ENCODE results near the gene KIAA1217. TPM values are rescaled to one million over a fixed set of nuclear protein-coding genes. Genes with fewer than 3 reads are reported as not detected.

Gene KIAA1217, protein sequence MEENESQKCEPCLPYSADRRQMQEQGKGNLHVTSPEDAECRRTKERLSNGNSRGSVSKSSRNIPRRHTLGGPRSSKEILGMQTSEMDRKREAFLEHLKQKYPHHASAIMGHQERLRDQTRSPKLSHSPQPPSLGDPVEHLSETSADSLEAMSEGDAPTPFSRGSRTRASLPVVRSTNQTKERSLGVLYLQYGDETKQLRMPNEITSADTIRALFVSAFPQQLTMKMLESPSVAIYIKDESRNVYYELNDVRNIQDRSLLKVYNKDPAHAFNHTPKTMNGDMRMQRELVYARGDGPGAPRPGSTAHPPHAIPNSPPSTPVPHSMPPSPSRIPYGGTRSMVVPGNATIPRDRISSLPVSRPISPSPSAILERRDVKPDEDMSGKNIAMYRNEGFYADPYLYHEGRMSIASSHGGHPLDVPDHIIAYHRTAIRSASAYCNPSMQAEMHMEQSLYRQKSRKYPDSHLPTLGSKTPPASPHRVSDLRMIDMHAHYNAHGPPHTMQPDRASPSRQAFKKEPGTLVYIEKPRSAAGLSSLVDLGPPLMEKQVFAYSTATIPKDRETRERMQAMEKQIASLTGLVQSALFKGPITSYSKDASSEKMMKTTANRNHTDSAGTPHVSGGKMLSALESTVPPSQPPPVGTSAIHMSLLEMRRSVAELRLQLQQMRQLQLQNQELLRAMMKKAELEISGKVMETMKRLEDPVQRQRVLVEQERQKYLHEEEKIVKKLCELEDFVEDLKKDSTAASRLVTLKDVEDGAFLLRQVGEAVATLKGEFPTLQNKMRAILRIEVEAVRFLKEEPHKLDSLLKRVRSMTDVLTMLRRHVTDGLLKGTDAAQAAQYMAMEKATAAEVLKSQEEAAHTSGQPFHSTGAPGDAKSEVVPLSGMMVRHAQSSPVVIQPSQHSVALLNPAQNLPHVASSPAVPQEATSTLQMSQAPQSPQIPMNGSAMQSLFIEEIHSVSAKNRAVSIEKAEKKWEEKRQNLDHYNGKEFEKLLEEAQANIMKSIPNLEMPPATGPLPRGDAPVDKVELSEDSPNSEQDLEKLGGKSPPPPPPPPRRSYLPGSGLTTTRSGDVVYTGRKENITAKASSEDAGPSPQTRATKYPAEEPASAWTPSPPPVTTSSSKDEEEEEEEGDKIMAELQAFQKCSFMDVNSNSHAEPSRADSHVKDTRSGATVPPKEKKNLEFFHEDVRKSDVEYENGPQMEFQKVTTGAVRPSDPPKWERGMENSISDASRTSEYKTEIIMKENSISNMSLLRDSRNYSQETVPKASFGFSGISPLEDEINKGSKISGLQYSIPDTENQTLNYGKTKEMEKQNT (N-terminal part only)
- polyA plus RNA-seq (ENCODE audit: insufficient read depth in 1 of 5, insufficient read length in 5 of 5, low replicate concordance in 1 of 5): 10 to 100 TPM; 46.2 to 67.2 (median 55.2) TPM
- long read RNA-seq, donor 1, partial matches to known transcripts: 86 of 87 reads
- long read RNA-seq, donor 1, other reads (novel, unspliced or antisense): 0 of 87 reads
- long read RNA-seq, donor 2: 0 reads
- long read RNA-seq, donor 3, partial matches to known transcripts: 12 of 12 reads
- long read RNA-seq, donor 3, other reads (novel, unspliced or antisense): 0 of 12 reads
- long read RNA-seq, donor 4, partial matches to known transcripts: 41 of 41 reads
- long read RNA-seq, donor 4, other reads (novel, unspliced or antisense): 0 of 41 reads
- long read RNA-seq, donor 5, partial matches to known transcripts: 9 of 9 reads
- long read RNA-seq, donor 5, other reads (novel, unspliced or antisense): 0 of 9 reads
- long read RNA-seq, donor 6, partial matches to known transcripts: 13 of 14 reads
- long read RNA-seq, donor 6, other reads (novel, unspliced or antisense): 0 of 14 reads
- long read RNA-seq, donor 7, partial matches to known transcripts: 30 of 31 reads
- long read RNA-seq, donor 7, other reads (novel, unspliced or antisense): 0 of 31 reads
- long read RNA-seq, donor 8: 0 reads

DNA sequence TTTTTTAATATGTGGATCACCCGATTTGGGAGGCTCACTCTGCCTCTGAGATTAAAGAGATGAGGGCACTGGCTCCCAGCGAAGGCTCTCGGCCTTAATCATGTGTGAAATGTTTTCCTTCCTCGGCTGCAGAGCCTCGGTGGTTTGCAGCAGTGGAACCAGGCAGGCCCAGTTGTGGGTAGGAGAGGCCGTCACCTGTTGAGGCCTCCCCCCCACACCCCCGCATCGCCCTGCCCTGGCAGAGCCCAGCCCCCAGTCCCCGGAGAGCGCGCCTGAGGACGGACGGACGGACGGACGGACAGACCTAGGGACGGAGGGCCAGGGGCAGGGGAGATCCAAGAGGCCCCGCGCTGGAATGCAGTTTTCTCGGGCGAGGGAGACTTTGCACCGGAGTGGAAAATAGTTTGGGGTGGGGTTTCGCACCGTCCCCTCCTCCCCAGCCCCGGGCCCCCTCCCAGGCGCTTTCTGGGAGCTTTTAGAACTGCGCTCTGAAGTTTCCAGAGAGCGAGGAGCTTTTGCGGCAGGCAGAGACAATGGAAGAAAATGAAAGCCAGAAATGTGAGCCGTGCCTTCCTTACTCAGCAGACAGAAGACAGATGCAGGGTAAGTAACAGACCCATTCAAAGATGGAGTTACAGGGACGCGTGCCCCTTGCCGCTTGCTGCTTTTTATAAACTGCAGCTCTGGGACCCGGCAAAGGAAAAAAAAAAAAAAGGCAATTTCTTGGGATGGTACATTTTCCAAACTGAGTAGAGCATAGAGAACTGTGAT lies at the start of gene KIAA1217:
Gene KIAA1217 (plus strand): TSS at position 478 of the 771 bp plus-strand sequence. CDS start 56 bp downstream, at position 534.
- DNase-seq: no peak

DNA sequence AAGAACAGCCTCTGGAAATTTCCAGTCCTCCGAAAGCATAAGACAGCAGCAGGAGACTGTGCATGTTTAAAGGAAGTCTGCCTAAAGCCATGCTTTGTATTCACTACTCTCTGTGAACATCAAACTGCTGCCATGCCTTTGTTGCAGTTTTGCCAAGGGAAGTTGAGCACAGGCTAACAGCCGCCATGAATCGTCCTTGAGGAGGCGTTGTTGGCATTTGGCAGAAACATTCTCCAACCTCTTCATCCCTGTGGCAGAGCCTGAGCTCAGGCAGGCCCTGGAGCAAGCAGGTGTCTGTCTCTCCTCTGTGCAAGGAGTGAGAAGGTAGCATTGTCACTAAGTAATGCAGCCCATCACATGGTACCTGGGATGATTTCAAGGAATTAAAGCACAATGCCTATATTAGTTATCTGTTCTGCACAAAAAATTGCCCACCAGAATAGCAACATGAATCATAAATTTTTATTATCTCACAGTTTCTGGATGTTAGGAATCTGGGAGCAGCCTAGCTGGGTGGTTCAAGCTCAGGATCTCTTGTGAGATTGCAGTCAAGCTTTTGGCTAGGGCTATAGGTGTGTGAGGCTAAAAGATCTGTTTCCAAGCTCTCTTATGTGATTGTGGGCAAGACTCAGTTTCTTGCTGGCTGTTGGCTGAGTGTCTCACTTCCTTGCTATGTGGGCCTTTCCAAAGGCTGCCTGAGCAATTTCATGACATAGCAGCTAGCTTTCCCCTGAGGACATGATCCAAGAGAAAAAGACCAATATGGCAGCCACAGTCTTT lies 46.5 kb upstream of the KIAA1217 start:
- DNase-seq: no peak

DNA sequence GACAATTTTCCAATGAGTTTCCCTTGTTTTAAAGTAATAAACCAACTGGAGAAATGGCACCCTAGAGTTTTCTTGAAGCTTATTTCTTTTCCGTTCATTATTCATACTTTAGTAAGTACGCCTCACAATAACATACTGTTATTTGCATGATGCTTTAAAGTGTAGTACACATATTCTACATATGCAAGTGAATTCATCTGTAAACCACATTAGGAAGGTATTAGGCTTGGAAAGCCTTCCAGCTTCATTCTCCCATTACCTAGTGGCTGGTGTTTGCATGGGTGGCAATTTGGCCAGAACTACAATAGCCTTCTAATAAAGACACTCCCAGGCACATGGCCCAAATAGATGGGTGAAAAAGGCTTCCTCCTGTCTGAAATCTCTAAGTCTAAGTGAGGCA lies 45.5 kb upstream of the KIAA1217 start:
- no peak for DNase-seq

DNA sequence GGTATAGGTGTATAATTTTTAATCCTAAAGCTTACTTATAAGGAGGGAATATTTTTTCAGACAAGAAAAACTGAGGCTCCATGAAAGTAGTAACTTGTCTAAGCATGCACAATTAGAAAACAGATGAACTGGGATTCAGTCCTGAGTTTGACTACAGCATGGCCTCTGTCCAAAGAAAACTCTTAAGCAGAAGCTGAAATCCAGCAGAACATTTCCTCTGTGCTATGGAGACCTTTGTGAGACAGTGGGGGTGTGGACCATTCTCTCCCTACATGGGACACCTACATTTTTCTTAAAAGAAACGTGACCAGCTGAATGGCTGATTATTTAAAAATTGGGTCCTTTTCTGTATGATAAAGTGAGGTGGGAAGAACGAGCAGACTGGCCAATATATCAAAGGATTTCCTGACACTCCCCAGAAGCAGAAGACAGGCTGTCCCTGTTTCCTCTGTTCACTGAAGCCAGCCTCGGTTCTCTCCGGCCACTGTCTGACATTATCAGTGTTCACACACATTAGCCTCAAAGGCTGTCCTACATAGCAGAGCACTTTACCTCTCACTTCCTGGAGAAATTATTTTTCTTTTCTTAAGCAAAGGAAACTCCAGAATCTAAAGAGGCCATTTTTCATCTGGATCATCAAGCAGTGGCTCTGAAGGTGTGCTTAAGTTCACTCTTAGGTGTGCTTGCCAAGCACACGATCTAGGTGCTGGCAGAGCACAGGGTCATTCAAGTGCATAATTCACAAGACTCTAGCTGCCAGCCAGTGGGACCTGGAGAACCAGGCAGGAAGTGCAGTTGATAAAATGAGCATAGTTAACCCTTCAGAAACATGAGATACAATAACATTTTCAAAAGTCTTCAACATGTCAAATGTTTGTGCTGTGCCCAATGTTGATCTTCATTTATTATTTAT lies 40.4 kb upstream of the KIAA1217 start:
- DNase-seq: no peak

DNA sequence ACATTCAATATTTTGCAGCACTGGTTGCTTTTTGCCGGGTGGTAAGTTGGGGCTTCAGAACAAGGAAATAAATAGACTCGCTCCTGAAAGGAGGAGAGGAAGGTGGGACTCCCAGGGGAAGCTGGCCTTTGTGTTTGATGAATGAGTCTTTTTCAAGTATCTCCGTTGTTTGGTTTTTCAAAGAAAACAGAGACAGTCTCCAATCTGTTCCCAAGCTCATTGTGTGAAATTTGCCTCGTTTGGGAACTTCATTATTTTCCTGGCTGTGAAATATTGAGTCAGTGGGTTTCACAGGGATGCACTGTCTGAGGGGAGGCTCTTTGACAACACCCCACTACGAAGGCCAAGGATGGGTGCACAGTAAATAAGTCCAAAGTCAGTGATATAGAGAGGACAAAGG lies 38.7 kb upstream of the KIAA1217 start:
- DNase-seq: no peak

DNA sequence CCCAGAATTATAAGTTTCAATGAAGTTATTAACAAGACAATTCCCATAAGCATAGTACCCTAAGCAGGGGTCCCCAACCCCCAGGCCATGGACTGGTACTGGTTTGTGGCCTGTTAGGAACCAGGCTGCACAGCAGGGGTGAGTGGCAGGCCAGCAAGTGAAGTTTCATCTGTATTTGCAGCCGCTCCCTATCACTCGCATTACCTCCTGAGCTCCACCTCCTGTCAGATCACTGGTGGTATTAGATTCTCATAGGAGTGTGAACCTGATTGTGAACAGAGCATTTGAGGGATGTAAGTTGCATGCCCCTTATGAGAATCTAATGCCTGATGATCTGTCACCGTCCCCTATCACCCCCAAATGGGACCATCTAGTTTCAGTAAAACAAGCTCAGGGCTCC lies 36.0 kb upstream of the KIAA1217 start:
- DNase-seq: no peak

DNA sequence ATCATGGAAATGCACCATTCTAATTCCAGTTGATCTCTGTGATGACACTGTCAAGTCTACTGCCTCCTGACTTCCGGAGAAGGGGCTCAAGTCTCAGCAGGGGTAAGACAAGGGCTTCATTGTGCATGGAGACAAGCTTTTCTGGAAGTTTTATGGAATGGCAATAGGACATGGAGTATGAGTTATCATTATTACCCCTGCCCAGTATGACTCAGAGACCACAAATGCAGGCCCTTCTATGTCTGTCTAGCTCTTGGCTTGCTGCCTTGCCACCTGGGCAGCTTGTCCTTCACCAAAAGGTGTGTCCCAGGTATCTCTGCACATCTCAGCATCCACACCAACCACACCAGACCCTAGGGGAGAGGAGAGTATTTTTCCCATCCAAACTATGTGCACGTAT lies 34.9 kb upstream of the KIAA1217 start:
- DNase-seq: no peak

DNA sequence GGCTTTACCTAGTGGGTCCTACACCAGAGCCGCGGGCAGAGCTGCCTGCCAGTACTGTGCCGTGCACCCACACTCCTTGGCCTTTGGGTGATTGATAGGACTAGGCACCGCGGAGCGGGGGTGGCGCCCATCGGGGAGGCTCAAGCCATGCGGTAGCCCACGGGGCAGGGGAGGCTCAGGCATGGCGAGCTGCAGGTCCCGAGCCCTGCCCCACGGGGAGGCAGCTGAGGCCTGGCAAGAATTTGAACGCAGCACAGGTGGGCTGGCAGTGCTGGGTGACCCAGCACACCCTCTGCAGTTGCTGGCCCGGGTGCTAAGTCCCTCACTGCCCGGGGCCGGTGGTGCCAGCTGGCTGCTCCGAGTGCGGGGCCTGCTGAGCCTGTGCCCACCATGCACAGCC lies 32.3 kb upstream of the KIAA1217 start:
- no peak for DNase-seq

DNA sequence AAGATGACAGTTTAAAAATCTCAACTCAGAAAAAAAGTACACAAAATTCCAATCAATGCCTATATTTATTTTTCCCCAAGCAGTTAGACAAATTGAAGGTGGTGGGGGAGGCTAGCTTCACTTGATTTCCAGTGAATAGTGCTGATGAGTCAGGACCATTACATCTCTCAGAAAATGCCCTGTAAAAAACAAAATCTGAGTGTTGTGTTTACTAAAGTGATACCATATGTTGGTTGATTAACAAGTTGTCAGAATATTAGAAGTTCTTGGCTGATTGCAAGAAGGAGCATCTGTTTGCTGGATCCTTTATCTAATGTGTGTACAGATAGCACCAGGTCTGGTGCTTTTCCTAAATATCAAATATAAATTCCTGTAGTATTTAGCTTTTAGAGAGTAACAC lies 31.3 kb upstream of the KIAA1217 start:
- DNase-seq: no peak

DNA sequence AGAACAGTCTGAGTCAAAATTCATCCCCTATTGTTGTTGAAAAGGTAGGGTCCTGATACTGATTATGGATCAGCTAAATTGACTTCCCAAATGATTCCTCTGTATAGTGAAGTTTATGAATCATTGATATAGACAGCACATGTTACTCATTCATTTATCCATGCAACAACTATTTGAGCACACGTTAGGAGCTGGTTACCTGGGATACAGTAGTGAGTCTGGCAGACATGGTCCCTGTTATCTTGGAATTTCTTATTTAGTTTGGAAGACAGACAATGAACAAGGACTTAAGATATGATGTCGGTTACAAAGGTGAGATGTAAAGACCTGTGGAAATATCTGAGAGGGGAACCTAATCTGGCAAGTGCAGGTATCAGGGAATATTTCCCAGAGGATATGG lies 28.0 kb upstream of the KIAA1217 start:
- no peak for DNase-seq

DNA sequence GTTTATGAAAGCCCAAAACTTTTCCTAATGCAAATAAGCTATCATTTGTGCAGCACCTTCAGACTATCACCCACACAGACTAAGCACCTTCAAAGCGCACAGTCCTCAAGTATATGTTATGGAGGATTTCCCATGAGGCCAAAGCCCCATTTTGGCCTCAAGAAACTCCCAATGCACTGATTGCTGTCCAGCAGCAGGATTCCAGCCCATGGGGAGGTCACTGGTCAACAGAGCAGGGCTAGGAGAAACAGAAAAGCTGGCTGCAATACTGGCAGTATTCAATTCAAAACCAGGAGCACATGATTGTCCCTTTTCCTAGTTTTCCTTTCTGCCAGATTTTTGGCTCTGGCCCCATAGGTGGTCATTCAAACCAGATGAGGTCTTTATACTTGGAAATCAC lies 24.5 kb upstream of the KIAA1217 start:
- DNase-seq: no peak

DNA sequence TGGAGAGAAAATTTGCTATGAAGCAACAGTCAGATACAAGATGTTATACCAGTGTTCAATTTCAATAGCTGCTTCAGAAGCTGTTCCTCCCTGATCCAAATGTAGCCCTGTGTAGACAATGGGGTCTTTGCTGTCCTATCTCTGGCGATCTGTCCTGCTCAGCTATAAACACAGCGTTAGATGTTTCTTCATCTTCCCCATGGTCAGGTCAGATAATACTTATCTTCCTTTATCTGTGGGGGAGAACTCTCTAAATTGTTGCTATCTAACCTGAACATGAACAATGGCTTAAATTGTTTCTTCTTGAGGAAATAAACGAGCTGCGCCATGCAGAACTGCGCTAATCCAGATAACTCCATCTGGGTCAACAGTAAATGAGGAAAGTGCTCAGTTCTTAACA lies 15.6 kb upstream of the KIAA1217 start:
- no peak for DNase-seq

DNA sequence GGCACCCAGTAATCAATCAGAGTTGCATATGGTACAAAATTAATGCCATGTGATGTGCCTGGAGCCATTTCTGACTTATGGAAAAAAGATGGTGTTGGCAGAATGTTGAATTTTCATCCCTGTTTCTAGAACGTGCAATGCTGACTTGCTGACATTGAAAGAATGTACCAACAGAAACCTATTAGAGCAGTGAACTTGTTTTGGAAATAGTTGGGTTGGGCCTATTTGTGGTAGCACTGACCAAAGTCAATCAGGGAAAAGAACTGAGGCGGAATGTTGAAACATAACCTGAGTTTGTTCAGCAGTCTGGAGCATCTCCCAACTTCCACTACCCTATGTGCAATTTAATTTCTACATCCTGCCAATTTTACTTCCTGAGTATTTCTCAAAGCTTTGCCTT lies 11.7 kb upstream of the KIAA1217 start:
- DNase-seq: no peak

DNA sequence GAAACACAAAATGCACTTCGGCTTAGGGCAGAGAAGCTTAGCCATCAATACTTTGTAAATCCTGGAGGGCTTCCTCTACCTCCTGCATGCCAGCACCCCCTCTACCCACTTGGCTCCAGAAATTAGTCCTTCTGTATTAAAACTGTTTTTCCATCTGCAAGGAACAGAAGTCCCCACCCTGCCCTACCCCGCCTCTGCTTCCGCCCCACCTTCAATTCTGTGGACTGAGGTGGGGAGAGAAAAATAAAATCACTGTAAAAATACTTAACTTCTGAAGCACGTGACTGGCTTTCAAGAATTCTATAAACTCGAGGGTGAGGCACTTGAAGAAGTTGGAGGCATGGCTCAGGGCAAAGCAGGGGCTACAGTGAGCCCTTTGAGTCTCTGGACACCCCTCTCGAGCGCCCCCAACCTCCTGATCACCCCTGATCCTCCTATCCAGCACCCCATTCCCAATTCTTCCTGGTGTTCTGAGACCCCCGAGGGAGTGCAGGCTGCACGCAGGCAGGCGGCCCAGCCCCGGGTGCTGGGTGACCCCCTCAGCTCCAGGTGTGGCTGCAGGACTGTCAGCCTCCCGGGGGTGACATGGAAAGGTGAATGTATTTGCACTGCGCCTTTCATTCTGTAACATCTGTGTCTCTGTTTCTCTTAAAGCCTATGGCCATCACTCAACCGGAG lies 7.3 kb upstream of the KIAA1217 start:
- DNase-seq: no peak

DNA sequence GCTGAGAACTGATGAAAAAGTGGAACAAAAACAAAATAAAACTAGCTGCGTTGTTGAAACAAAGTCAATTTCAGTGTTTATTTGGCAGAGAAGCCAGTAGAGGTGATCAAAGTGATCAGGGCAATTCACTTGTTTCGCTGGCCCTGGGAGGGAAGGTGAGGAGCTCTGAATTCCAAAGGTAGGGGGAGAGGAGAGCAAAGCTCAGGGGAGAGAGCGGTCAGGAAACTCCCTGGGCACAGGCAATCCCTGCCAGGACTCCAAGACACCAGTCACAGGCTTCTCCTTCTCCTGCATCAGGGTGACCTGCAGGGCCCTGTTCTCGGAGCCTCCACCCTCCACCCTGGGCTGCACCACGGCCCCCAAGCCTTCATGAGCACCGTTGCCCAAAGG lies 6.8 kb upstream of the KIAA1217 start:
- no peak for DNase-seq

DNA sequence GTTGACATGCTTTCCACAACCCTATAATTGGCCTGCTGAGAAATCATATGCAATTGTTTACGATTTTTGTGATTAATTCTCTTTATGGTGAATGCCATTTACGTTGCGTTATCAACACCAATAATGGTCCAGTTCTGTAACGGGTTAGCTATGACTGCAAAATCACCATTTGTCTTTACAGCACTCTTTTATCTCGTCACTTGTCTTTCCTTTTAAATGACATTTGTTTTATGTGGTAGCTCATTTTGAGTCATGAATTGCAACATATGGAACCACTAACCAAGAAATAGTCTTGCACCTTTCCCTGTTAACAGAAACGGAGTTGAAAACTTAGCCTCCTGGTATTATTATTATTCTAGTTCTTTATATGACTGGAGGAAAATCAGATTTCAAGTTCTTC lies 3.1 kb upstream of the KIAA1217 start:
- no peak for DNase-seq

DNA sequence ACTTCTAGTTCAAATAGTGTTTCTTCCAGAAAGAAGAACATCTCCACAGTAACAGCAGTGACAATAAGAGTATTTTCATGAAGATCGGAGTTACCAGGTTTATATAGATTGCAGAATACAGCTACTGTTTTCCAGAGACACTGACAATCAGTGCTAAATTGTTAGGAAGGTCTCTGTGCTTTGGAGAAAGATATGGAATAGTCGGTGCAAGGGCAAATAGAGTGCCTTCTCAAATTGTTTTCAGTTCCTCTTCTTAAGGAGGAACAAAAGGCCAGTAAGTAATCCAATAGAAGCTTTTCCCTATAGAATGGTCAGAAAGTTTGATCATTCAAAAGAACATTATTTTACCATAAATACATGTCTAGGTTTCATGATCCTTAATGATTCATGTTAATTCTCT lies 2.6 kb upstream of the KIAA1217 start:
- no peak for DNase-seq
